Fibroblast of lung (primary cell): ENCODE data around the gene STRA6.

Experiments used
- CTCF ChIP-seq, 2 donors: IDR thresholded peaks in 1 of 2; conservative IDR thresholded peaks in 1 of 2; 1 replicate in 1 of 2; 2 replicates in 1 of 2; pipeline ENCODE4 v1.5.1; 2011 to 2012; ENCODE audit warnings: low read length in 2 of 2, control low read depth in 1 of 2, inconsistent platforms in 1 of 2, low read depth in 1 of 2, mild to moderate bottlenecking in 1 of 2
- EZH2 ChIP-seq: IDR thresholded peaks from 2 replicates; pipeline ENCODE4 v1.5.1; 2012; ENCODE audit warnings: low read length, control low read depth, mild to moderate bottlenecking; ENCODE audit errors: missing control alignments

DNA sequence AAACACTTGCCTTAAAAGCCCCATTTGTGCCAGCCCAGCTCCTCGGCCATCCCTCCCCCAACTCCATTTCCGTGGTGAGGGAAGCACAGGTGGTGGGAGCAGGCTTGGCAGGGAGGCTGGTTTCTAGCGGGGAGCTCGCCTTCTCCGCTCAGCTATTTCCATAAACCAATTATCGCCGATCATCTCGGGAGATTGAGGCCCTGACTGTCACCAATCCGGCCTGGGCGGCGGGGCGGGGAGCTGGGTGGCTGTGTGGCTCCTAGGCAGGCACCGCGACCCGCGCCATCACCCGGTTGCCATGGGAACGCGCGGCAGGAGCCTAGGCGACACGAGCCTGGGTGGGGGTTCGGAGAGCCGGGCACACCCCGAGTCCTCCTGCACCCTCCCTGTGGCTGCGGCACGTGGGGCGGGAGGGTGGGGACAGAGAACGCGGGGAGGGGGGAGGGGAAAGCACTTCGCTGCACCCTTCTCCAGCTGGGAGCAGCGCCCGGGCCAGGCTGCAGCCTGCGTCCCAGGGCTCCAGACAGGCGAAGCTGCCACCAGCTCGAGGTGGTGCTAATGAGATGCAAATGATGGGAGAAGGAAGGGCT lies 42.9 kb upstream of the STRA6 start:
- TF ChIP-seq CTCF (conservative IDR thresholded peaks at IDR 0.05 in 1 of 2, IDR thresholded peaks at IDR 0.05 in 1 of 2; ENCODE audit: low read depth in 1 of 2, low read length in 2 of 2) (no peak), EZH2 (no peak)
